RWPE2 (cell line): ENCODE results near the gene TAS2R1.
A peak's percentile ranks its signal among the peaks of the same experiment; 100 is the strongest.

Source experiments
- ATAC-seq: fragments of 200-7000 bp; cut with Tn5 transposase; 3 replicates; pipeline ENCODE4 v1.9.1; 2021; ENCODE audit warnings: low read depth
- DNase-seq: peaks from one replicate; pipeline ENCODE4 v3.0.0-alpha.2; 2020; ENCODE audit warnings: low spot score
- H3K27ac ChIP-seq: fragments of 450-650 bp; 2 replicates; pipeline ENCODE4 v1.5.1; 2017; ENCODE audit warnings: mild to moderate bottlenecking; ENCODE audit not compliant: poor library complexity, severe bottlenecking
- H3K27me3 ChIP-seq: fragments of 250-450 bp; sonication (Bioruptor Pico); 2 replicates; pipeline ENCODE4 v1.5.1; 2021; ENCODE audit warnings: mild to moderate bottlenecking, moderate library complexity; ENCODE audit not compliant: insufficient read depth, poor library complexity, severe bottlenecking
- H3K36me3 ChIP-seq: fragments of 250-450 bp; sonication (Bioruptor Pico); 2 replicates; pipeline ENCODE4 v1.5.1; 2020; ENCODE audit warnings: low read depth, mild to moderate bottlenecking, moderate library complexity
- H3K4me1 ChIP-seq: fragments of 250-450 bp; sonication (Bioruptor Pico); 2 replicates; pipeline ENCODE4 v1.5.1; 2021; ENCODE audit warnings: mild to moderate bottlenecking, moderate library complexity; ENCODE audit not compliant: insufficient read depth, poor library complexity, severe bottlenecking
- H3K4me3 ChIP-seq: fragments of 250-450 bp; sonication (Bioruptor Pico); 2 replicates; pipeline ENCODE4 v1.5.1; 2021; ENCODE audit warnings: mild to moderate bottlenecking, moderate library complexity; ENCODE audit not compliant: severe bottlenecking
- H3K9me3 ChIP-seq: fragments of 250-450 bp; sonication (Bioruptor Pico); 2 replicates; pipeline ENCODE4 v1.5.1; 2021; ENCODE audit warnings: mild to moderate bottlenecking, moderate library complexity; ENCODE audit not compliant: severe bottlenecking
- CTCF ChIP-seq: fragments of 450-650 bp; IDR thresholded peaks from one replicate; pipeline ENCODE4 v1.5.1; 2017; ENCODE audit warnings: mild to moderate bottlenecking, moderate library complexity; ENCODE audit not compliant: poor library complexity, severe bottlenecking

The TAS2R1 gene

GRCh38 chr5:9625286-9625685, 4.9 kb downstream of the TAS2R1 start:
- Histone ChIP-seq H3K9me3 (no peaks in the 10 kb centered on the region), H3K4me3 (no peak overlapping the region), H3K4me1 (no peaks in the 10 kb centered on the region), H3K27ac (no peak overlapping the region), H3K27me3 (no peaks in the 10 kb centered on the region), H3K36me3 (no peaks in the 10 kb centered on the region)
- TF ChIP-seq CTCF: no peak
- ATAC-seq (no peak), DNase-seq (no peak)

GRCh38 chr5:9624196-9624947, 5.8 kb downstream of the TAS2R1 start:
- Histone ChIP-seq H3K4me3 (no peak overlapping the region), H3K4me1 (no peaks in the 10 kb centered on the region), H3K27me3 (no peaks in the 10 kb centered on the region), H3K27ac (no peak overlapping the region), H3K9me3 (no peaks in the 10 kb centered on the region), H3K36me3 (no peaks in the 10 kb centered on the region)
- TF ChIP-seq CTCF: no peak
- DNase-seq: no peak
- no peak for ATAC-seq

- TF ChIP-seq CTCF: no peak
- Histone ChIP-seq H3K27ac (no peak overlapping the region), H3K27me3 (no peaks in the 10 kb centered on the region), H3K36me3 (no peaks in the 10 kb centered on the region), H3K9me3 (no peaks in the 10 kb centered on the region), H3K4me3 (no peak overlapping the region), H3K4me1 (no peaks in the 10 kb centered on the region)
- DNase-seq (no peak), ATAC-seq (no peak)
These were observed 6.5 kb downstream of the TAS2R1 start for GRCh38 chr5:9623661-9624060.

- Histone ChIP-seq H3K27ac (no peak overlapping the region), H3K4me1 (no peaks in the 10 kb centered on the region), H3K36me3 (no peaks in the 10 kb centered on the region), H3K9me3 (no peaks in the 10 kb centered on the region), H3K27me3 (no peaks in the 10 kb centered on the region), H3K4me3 (no peak overlapping the region)
- TF ChIP-seq CTCF: no peak
- no peak for DNase-seq
- ATAC-seq: peak; percentile 55; the same call in 2 of the 3 replicates
These were observed 7.2 kb downstream of the TAS2R1 start for GRCh38 chr5:9622971-9623421.

DNA sequence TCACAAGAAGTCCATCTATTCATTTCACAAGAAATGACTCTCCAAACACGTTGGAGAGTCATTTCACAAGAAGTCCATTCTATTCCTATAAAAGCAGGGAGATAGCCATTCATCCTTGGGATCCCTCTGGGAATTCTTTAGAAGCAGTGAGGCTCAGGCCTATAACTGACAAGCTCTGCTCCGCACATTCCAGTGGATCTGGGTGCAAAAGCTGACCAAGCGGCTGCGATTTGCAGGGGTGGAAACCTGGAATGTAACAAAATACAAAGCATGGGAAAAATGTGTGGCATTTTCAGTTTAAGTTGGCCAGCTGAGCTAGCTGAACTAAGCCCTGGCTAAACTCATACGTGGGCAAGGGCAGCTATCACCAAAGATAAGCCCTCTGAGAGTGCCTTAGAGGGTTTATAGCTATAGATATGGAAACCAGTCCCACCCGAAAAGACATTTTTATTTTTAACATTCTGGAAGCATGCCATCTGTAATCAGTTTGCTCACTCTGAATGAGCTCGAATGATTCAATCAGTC, 8.7 kb downstream of the TAS2R1 start:
- no peaks in the 10 kb centered on the region for H3K9me3 ChIP-seq
- no peaks in the 10 kb centered on the region for H3K4me1 ChIP-seq
- no peaks in the 10 kb centered on the region for H3K36me3 ChIP-seq
- no peak overlapping the region for H3K4me3 ChIP-seq
- ATAC-seq (no peak), DNase-seq (no peak)
- no peak overlapping the region for H3K27ac ChIP-seq
- TF ChIP-seq CTCF: no peak
- H3K27me3 ChIP-seq: no peaks in the 10 kb centered on the region
